ENCODE data around the gene FAM90A26. TPM values are rescaled to one million over a fixed set of nuclear protein-coding genes. Genes with fewer than 3 reads are reported as not detected.
"Not testable (repeated sequence)": the region's sequence is repeated elsewhere in the genome, so short reads cannot be mapped to it uniquely, and the experiment has no call there.

Gene FAM90A26
- not detected for polyA plus RNA-seq (2013, experiment 1 of 4)
- polyA plus RNA-seq (2013, experiment 2 of 4), result not detected
- polyA plus RNA-seq (2013, experiment 3 of 4), result not detected
- polyA plus RNA-seq (2013, experiment 4 of 4), result not detected

GRCh38 chr4:9169791-9170459 is at the start of gene FAM90A26:
FAM90A26 (plus strand) TSS chr4:9170409; CDS start chr4:9173173, 2,764 bp downstream.
- WGBS, 2 experiments, result no CpG with 5 or more reads among the region's 11 CpGs
- not testable (repeated sequence) for H3K27me3 ChIP-seq (ENCODE audit: control insufficient read depth, insufficient read depth, low read length, poor library complexity, severe bottlenecking); H3K27ac ChIP-seq (ENCODE audit: insufficient read depth, low read depth, low read length, poor library complexity, severe bottlenecking); H3K36me3 ChIP-seq (ENCODE audit: control insufficient read depth, insufficient read depth, low read length); H3K9me3 ChIP-seq (ENCODE audit: control insufficient read depth, low read length); H3K4me3 ChIP-seq (ENCODE audit: insufficient read depth, low read depth, low read length); H3K4me1 ChIP-seq (ENCODE audit: control insufficient read depth, insufficient read depth, low read length)

- not testable (repeated sequence) for H3K27me3 ChIP-seq (ENCODE audit: control insufficient read depth, insufficient read depth, low read length, poor library complexity, severe bottlenecking); H3K4me3 ChIP-seq (ENCODE audit: insufficient read depth, low read depth, low read length); H3K4me1 ChIP-seq (ENCODE audit: control insufficient read depth, insufficient read depth, low read length); H3K27ac ChIP-seq (ENCODE audit: insufficient read depth, low read depth, low read length, poor library complexity, severe bottlenecking); H3K36me3 ChIP-seq (ENCODE audit: control insufficient read depth, insufficient read depth, low read length); H3K9me3 ChIP-seq (ENCODE audit: control insufficient read depth, low read length)
- 92 to 95% methylated on average over 7 to 8 of the region's 8 CpGs for WGBS, 2 experiments
Measured at GRCh38 chr4:9122711-9123110, 47.5 kb upstream of the FAM90A26 start.

- H3K4me3 ChIP-seq (ENCODE audit: insufficient read depth, low read depth, low read length); H3K4me1 ChIP-seq (ENCODE audit: control insufficient read depth, insufficient read depth, low read length); H3K9me3 ChIP-seq (ENCODE audit: control insufficient read depth, low read length); H3K27me3 ChIP-seq (ENCODE audit: control insufficient read depth, insufficient read depth, low read length, poor library complexity, severe bottlenecking); H3K27ac ChIP-seq (ENCODE audit: insufficient read depth, low read depth, low read length, poor library complexity, severe bottlenecking); H3K36me3 ChIP-seq (ENCODE audit: control insufficient read depth, insufficient read depth, low read length): not testable (repeated sequence)
- WGBS, 2 experiments, result 19 to 23% methylated on average over 10 of the region's 13 CpGs
Measured at GRCh38 chr4:9123572-9124007, 46.6 kb upstream of the FAM90A26 start.

GRCh38 chr4:9125601-9126161 is 44.5 kb upstream of the FAM90A26 start:
- H3K27ac ChIP-seq (ENCODE audit: insufficient read depth, low read depth, low read length, poor library complexity, severe bottlenecking); H3K27me3 ChIP-seq (ENCODE audit: control insufficient read depth, insufficient read depth, low read length, poor library complexity, severe bottlenecking); H3K9me3 ChIP-seq (ENCODE audit: control insufficient read depth, low read length); H3K36me3 ChIP-seq (ENCODE audit: control insufficient read depth, insufficient read depth, low read length); H3K4me3 ChIP-seq (ENCODE audit: insufficient read depth, low read depth, low read length); H3K4me1 ChIP-seq (ENCODE audit: control insufficient read depth, insufficient read depth, low read length): not testable (repeated sequence)
- WGBS, 2 experiments, result 80 to 85% methylated on average over 3 of the region's 3 CpGs

- not testable (repeated sequence) for H3K36me3 ChIP-seq (ENCODE audit: control insufficient read depth, insufficient read depth, low read length); H3K9me3 ChIP-seq (ENCODE audit: control insufficient read depth, low read length); H3K27ac ChIP-seq (ENCODE audit: insufficient read depth, low read depth, low read length, poor library complexity, severe bottlenecking); H3K27me3 ChIP-seq (ENCODE audit: control insufficient read depth, insufficient read depth, low read length, poor library complexity, severe bottlenecking); H3K4me3 ChIP-seq (ENCODE audit: insufficient read depth, low read depth, low read length); H3K4me1 ChIP-seq (ENCODE audit: control insufficient read depth, insufficient read depth, low read length)
- 79 to 86% methylated on average over 7 of the region's 7 CpGs for WGBS, 2 experiments
Measured at GRCh38 chr4:9131420-9131819, 38.8 kb upstream of the FAM90A26 start.

GRCh38 chr4:9132849-9133248 is 37.4 kb upstream of the FAM90A26 start:
- H3K27me3 ChIP-seq (ENCODE audit: control insufficient read depth, insufficient read depth, low read length, poor library complexity, severe bottlenecking); H3K36me3 ChIP-seq (ENCODE audit: control insufficient read depth, insufficient read depth, low read length); H3K27ac ChIP-seq (ENCODE audit: insufficient read depth, low read depth, low read length, poor library complexity, severe bottlenecking); H3K9me3 ChIP-seq (ENCODE audit: control insufficient read depth, low read length); H3K4me1 ChIP-seq (ENCODE audit: control insufficient read depth, insufficient read depth, low read length); H3K4me3 ChIP-seq (ENCODE audit: insufficient read depth, low read depth, low read length): not testable (repeated sequence)
- 95 to 97% methylated on average over 3 of the region's 4 CpGs for WGBS, 2 experiments

- 94 to 96% methylated on average over 5 of the region's 5 CpGs for WGBS, 2 experiments
- not testable (repeated sequence) for H3K27me3 ChIP-seq (ENCODE audit: control insufficient read depth, insufficient read depth, low read length, poor library complexity, severe bottlenecking); H3K36me3 ChIP-seq (ENCODE audit: control insufficient read depth, insufficient read depth, low read length); H3K9me3 ChIP-seq (ENCODE audit: control insufficient read depth, low read length); H3K4me3 ChIP-seq (ENCODE audit: insufficient read depth, low read depth, low read length); H3K27ac ChIP-seq (ENCODE audit: insufficient read depth, low read depth, low read length, poor library complexity, severe bottlenecking); H3K4me1 ChIP-seq (ENCODE audit: control insufficient read depth, insufficient read depth, low read length)
Measured at GRCh38 chr4:9134011-9134410, 36.2 kb upstream of the FAM90A26 start.

- not testable (repeated sequence) for H3K4me1 ChIP-seq (ENCODE audit: control insufficient read depth, insufficient read depth, low read length); H3K9me3 ChIP-seq (ENCODE audit: control insufficient read depth, low read length); H3K27me3 ChIP-seq (ENCODE audit: control insufficient read depth, insufficient read depth, low read length, poor library complexity, severe bottlenecking); H3K27ac ChIP-seq (ENCODE audit: insufficient read depth, low read depth, low read length, poor library complexity, severe bottlenecking); H3K4me3 ChIP-seq (ENCODE audit: insufficient read depth, low read depth, low read length); H3K36me3 ChIP-seq (ENCODE audit: control insufficient read depth, insufficient read depth, low read length)
- WGBS, 2 experiments, result 93 to 94% methylated on average over 12 of the region's 12 CpGs
Measured at GRCh38 chr4:9134556-9134955, 35.7 kb upstream of the FAM90A26 start.

GRCh38 chr4:9141050-9141449 is 29.2 kb upstream of the FAM90A26 start:
- H3K36me3 ChIP-seq (ENCODE audit: control insufficient read depth, insufficient read depth, low read length); H3K4me3 ChIP-seq (ENCODE audit: insufficient read depth, low read depth, low read length); H3K27me3 ChIP-seq (ENCODE audit: control insufficient read depth, insufficient read depth, low read length, poor library complexity, severe bottlenecking); H3K9me3 ChIP-seq (ENCODE audit: control insufficient read depth, low read length); H3K27ac ChIP-seq (ENCODE audit: insufficient read depth, low read depth, low read length, poor library complexity, severe bottlenecking); H3K4me1 ChIP-seq (ENCODE audit: control insufficient read depth, insufficient read depth, low read length): not testable (repeated sequence)
- WGBS, 2 experiments, result 96% methylated on average over 11 of the region's 11 CpGs

GRCh38 chr4:9142786-9143185 is 27.4 kb upstream of the FAM90A26 start:
- not testable (repeated sequence) for H3K4me3 ChIP-seq (ENCODE audit: insufficient read depth, low read depth, low read length); H3K36me3 ChIP-seq (ENCODE audit: control insufficient read depth, insufficient read depth, low read length); H3K27ac ChIP-seq (ENCODE audit: insufficient read depth, low read depth, low read length, poor library complexity, severe bottlenecking); H3K9me3 ChIP-seq (ENCODE audit: control insufficient read depth, low read length); H3K27me3 ChIP-seq (ENCODE audit: control insufficient read depth, insufficient read depth, low read length, poor library complexity, severe bottlenecking); H3K4me1 ChIP-seq (ENCODE audit: control insufficient read depth, insufficient read depth, low read length)
- 90 to 92% methylated on average over 6 of the region's 6 CpGs for WGBS, 2 experiments
